Pulmonary artery endothelial cell (primary cell): ENCODE results near the gene ATP8A1. TPM values are rescaled to one million over a fixed set of nuclear protein-coding genes. Genes with fewer than 3 reads are reported as not detected.

Experiments
- DNase-seq: peaks from one replicate; pipeline ENCODE4 v3.0.0-alpha.2; 2011; ENCODE audit warnings: low read depth, low spot score
- total RNA-seq: library from RNA; depleted of rRNA; stranded (reverse); fragments of >200 nt; gene quantifications from 2 replicates; pipeline ENCODE4 v1.2.3, GENCODE V29; 2014

ATP8A1 gene
- total RNA-seq, 1 donor from 2014 or later = 6.5 TPM

- peak; percentile 61 for DNase-seq
Observed at GRCh38 chr4:42652529-42653231, 4.2 kb downstream of the ATP8A1 start.

- no peak for DNase-seq
Observed at GRCh38 chr4:42649870-42650269, 7.0 kb downstream of the ATP8A1 start.

- DNase-seq = no peak
Observed at GRCh38 chr4:42646999-42647541, 9.8 kb downstream of the ATP8A1 start.

- DNase-seq = no peak
Observed at GRCh38 chr4:42646013-42646784, 10.7 kb downstream of the ATP8A1 start.

- no peak for DNase-seq
Observed at GRCh38 chr4:42644897-42645296, 12.0 kb downstream of the ATP8A1 start.

- no peak for DNase-seq
Observed at GRCh38 chr4:42643685-42644084, 13.2 kb downstream of the ATP8A1 start.

GRCh38 chr4:42642845-42643615 lies 13.9 kb downstream of the ATP8A1 start:
- no peak for DNase-seq

GRCh38 chr4:42642101-42642797 lies 14.7 kb downstream of the ATP8A1 start:
- DNase-seq = no peak

- no peak for DNase-seq
Observed at GRCh38 chr4:42641656-42642055, 15.2 kb downstream of the ATP8A1 start.

GRCh38 chr4:42641161-42641560 lies 15.7 kb downstream of the ATP8A1 start:
- no peak for DNase-seq

GRCh38 chr4:42640613-42641012 lies 16.3 kb downstream of the ATP8A1 start:
- no peak for DNase-seq

GRCh38 chr4:42638993-42639392 lies 17.9 kb downstream of the ATP8A1 start:
- DNase-seq = no peak

GRCh38 chr4:42638321-42638720 lies 18.6 kb downstream of the ATP8A1 start:
- DNase-seq = no peak

GRCh38 chr4:42637867-42638266 lies 19.0 kb downstream of the ATP8A1 start:
- DNase-seq = no peak

GRCh38 chr4:42637104-42637503 lies 19.8 kb downstream of the ATP8A1 start:
- DNase-seq = no peak

GRCh38 chr4:42636645-42636949 lies 20.3 kb downstream of the ATP8A1 start:
- no peak for DNase-seq

- DNase-seq = no peak
Observed at GRCh38 chr4:42633605-42634388, 23.1 kb downstream of the ATP8A1 start.

GRCh38 chr4:42632653-42633382 lies 24.1 kb downstream of the ATP8A1 start:
- no peak for DNase-seq

- no peak for DNase-seq
Observed at GRCh38 chr4:42630908-42631307, 26.0 kb downstream of the ATP8A1 start.

GRCh38 chr4:42628740-42629139 lies 28.2 kb downstream of the ATP8A1 start:
- no peak for DNase-seq
